22Rv1 (cell line): ENCODE results near the gene HELZ.

ENCODE experiments used
- CTCF ChIP-seq: fragments of 450-650 bp; IDR thresholded peaks from 2 replicates; pipeline ENCODE4 v1.5.1; 2017; ENCODE audit warnings: mild to moderate bottlenecking
- ZFX ChIP-seq: fragments of 450-650 bp; IDR thresholded peaks from 2 replicates; pipeline ENCODE4 v1.6.1; 2017; ENCODE audit warnings: antibody characterized with exemption, borderline replicate concordance

GRCh38 chr17:67196422-67196821 lies 48.6 kb downstream of the HELZ start:
- TF ChIP-seq CTCF, result no peak
- TF ChIP-seq ZFX, result no peak
